Uterus (tissue), 2 donors: Measurements from ENCODE around the gene MID1IP1.

ENCODE experiments used
- POLR2A ChIP-seq, 2 donors: fragments of 450-650 bp; IDR thresholded peaks; one replicate each; pipeline ENCODE4 v1.6.1; 2016; ENCODE audit warnings: antibody characterized with exemption in 2 of 2, mild to moderate bottlenecking in 1 of 2, moderate library complexity in 1 of 2
- TF ChIP-seq, protein P1 (sequence below), 4 experiments: fragments of 200-600 bp in 2 of 4; fragments of 450-650 bp in 2 of 4; sonication (generic) in 2 of 4; IDR thresholded peaks; one replicate each; pipeline ENCODE4 v1.5.1; 2016 to 2019; ENCODE audit warnings: antibody characterized with exemption in 4 of 4, mild to moderate bottlenecking in 2 of 4, moderate library complexity in 1 of 4

DNA sequence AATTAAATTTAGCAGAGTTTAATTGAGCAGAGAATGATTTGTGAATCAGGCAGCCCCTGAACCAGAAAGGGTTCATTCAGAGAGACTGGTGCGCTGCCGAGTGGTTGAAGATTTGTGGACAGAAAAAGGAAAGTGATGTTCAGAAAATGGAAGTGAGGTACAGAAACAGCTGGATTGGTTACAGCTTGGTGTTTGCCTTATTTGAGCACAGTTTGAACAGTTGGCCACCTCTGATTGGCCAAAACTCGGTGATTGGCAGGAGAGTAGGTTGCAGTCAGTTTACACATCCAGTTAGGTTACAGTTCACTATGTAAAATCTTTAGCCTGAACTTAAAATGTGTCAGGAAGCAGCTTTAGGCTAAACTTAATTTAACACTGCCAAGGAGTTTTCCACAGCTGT lies 14.9 kb downstream of the MID1IP1 start:
- TF ChIP-seq, protein P1, sequence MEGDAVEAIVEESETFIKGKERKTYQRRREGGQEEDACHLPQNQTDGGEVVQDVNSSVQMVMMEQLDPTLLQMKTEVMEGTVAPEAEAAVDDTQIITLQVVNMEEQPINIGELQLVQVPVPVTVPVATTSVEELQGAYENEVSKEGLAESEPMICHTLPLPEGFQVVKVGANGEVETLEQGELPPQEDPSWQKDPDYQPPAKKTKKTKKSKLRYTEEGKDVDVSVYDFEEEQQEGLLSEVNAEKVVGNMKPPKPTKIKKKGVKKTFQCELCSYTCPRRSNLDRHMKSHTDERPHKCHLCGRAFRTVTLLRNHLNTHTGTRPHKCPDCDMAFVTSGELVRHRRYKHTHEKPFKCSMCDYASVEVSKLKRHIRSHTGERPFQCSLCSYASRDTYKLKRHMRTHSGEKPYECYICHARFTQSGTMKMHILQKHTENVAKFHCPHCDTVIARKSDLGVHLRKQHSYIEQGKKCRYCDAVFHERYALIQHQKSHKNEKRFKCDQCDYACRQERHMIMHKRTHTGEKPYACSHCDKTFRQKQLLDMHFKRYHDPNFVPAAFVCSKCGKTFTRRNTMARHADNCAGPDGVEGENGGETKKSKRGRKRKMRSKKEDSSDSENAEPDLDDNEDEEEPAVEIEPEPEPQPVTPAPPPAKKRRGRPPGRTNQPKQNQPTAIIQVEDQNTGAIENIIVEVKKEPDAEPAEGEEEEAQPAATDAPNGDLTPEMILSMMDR (IDR thresholded peaks at IDR 0.05), result no peak
- no peak for TF ChIP-seq POLR2A (IDR thresholded peaks at IDR 0.05)
